SK-N-SH (cell line): ENCODE data around the gene HAUS7.

Experiments used
- CTCF ChIP-seq: fragments of 200-600 bp; sonication (generic); IDR thresholded peaks from 2 replicates; pipeline ENCODE4 v1.6.1; 2017; ENCODE audit warnings: antibody characterized with exemption, mild to moderate bottlenecking, moderate library complexity
- FOSL2 ChIP-seq: IDR thresholded peaks from 2 replicates; pipeline ENCODE4 v1.4.0; 2012; ENCODE audit warnings: low read depth, mild to moderate bottlenecking, moderate library complexity, borderline replicate concordance
- NFIC ChIP-seq: IDR thresholded peaks from 2 replicates; pipeline ENCODE4 v1.4.0; 2012; ENCODE audit warnings: borderline replicate concordance
- REST ChIP-seq: IDR thresholded peaks from 2 replicates; pipeline ENCODE4 v1.6.1; 2012; ENCODE audit warnings: mild to moderate bottlenecking, low read depth, low read length, moderate library complexity
- SMC3 ChIP-seq: IDR thresholded peaks from 2 replicates; pipeline ENCODE4 v1.6.1; 2012; ENCODE audit warnings: low read depth, low read length, improper control_type of control experiment

- TF ChIP-seq CTCF, result no peak
- TF ChIP-seq NFIC, result no peak
- no peak for TF ChIP-seq SMC3
- TF ChIP-seq REST, result no peak
- no peak for TF ChIP-seq FOSL2
Observed at GRCh38 chrX:153517423-153517822, 47.0 kb upstream of the HAUS7 start, which contains the start of gene ATP2B3.
